ENCODE measurements around the gene MYCL.

Gene MYCL, protein sequence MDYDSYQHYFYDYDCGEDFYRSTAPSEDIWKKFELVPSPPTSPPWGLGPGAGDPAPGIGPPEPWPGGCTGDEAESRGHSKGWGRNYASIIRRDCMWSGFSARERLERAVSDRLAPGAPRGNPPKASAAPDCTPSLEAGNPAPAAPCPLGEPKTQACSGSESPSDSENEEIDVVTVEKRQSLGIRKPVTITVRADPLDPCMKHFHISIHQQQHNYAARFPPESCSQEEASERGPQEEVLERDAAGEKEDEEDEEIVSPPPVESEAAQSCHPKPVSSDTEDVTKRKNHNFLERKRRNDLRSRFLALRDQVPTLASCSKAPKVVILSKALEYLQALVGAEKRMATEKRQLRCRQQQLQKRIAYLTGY

DNA sequence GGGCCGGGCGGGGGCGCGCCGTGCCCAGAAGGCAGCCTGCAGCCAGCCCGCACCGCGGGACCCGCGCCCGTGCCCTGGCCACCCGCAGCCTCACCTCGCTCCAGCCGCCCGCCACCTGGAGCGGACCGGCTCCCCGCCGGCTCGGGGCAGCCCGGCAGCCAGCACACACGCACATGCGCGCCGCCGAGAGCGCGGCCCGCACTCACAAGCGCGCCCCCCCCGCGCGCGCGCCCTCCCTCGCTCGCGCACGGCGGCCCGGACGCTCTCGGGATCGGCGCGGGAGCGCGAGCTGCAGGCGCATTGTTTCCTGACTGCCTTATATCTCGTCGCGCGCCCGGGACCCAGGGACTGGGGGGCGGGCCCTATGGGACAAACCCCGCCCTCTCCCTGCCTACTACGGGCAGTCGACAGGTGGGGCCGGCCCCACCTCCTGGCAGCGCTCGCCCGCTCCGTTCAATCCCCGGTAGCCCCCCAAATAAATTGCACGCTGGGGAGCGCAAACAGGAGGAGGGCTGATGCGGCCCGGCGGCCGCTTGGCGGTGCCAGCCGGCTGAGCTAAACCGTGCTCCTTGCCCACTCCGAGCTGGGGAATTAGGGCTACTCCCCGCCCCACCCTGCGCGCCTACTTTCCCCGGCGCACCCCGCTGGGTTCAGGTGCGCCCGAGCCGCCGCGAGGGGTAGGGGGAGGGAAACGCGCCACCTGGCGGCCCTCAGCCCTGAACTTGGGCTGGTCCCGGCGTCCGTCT, at the start of gene MYCL:
TSS of gene MYCL (minus strand) at position 204 of the 746 bp plus-strand sequence. CDS start 483 bp downstream, outside the sequence.
- DNase-seq: peak; percentile 64

DNA sequence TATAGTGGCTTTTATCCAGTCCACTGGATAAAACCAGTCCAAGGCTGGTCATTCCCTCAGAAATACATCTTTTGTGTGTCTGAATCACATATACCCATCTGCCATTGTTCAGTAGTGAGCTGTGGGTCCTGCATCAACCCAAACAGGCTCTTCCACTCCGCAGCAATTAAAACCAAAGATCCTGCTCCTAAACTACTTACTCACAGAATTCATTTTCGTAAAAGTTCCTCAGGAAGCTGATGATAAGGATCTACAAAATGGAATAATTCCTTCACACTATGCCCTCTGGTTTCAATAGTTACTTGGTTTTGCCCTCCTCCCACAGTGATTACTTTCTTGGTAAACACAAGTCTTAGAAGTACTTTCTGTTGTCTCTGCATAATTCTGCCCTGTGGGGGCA, 48.2 kb upstream of the MYCL start:
- no peak for DNase-seq

DNA sequence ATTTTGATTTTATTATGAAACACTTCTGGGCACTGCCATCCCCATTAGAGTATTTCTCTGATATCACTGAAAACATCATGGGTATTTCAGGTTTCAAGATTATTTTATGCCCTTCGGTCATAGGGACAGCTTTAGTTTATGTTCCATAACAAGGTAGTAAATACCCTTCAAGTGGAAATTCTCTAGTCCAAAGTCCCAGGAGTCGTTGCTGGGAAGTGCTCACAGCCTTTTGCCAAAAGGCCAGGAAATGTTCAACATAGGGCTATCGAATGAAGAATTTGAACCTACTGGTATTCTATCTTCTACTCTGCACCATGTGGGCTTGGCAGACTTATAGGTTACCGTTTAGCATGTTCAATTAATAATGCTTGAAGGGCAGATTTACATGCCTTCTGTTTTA, 45.5 kb upstream of the MYCL start:
- DNase-seq: no peak

DNA sequence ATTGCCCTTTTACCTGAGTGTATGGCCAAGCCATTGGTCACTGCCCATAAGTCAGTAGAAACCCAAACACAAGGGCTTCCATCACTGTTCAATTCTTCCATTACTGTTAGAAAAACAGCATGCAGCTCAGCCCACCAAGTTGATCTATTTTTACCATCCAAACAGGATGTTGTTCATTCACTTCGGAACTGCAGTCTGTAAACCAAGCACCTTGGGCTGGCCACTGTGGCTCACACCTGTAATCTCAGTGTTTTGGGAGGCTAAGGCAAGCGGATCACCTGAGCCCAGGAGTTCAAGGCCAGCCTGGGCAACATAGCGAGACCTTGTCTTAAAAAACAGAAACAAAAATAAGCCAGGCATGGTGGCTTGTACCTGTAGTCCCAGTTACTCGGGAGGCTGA, 44.5 kb upstream of the MYCL start:
- no peak for DNase-seq

DNA sequence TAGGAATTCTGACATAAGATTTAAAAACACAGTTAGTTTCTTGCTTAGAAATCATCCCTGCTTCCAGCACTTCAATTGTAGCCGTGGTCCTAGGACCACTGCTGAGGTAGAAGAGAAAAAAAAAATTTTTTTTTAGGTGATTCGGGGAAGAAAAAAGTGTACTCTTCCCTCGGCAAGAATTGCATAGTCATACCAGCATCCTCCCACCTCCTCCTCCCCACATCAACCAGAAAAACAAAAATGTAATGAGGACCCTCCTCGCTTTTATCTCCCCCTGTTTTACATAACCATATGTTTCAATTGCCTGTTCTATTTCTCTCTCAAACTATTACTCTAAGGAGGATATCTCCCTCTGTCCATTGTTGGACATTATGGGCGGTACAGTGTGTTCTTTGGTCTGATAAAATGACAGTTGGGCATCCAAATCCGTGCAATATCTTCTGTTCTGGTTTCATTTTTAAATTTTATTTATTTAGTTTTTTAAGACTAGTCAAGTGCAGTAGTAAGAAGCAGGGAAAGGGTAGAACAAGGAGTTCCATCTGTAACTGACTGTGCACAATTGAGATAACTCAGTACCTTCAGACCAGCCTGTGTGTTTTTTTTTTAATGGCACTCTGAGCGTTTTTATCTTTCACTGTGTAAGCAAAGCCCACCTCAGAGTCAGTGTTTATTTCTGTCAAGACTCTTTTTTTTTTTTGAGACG, 42.8 kb upstream of the MYCL start:
- DNase-seq: no peak

DNA sequence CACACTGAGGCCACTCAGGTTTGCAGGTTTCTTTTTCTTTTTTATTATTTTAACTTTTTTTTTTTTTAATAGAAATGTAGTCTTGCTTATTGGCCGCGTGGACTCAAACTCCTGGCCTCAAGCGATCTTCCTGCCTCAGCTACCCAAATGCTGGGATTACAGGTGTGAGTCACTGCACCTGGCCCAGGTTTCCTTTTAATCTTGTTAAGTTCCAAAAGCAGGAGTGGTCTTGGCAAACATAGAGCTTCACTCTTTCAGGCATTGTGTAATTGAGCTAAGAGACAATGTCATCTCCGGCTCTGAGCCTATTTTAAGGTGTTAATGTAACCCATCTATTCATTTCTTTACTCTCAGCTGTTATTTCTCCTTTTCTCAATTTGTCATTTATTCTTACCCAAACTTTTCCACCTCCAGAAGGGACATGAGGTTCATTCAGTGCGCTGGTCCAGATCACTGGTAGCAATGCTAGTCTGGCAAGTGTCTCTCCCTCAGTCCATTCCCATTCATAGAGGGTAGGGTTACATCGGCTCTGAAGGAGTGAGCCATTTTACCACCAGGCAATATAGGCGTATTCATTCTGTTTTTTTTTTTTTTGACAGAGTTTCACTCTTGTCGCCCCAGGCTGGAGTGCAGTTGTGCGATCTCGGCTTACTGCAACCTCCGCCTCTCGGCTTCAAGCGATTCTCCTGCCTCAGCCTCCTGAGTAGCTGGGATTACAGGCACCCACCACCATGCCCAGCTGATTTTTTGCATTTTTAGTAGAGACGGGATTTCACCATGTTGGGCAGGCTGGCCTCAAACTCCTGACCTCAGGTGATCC, 42.0 kb upstream of the MYCL start:
- DNase-seq: no peak

DNA sequence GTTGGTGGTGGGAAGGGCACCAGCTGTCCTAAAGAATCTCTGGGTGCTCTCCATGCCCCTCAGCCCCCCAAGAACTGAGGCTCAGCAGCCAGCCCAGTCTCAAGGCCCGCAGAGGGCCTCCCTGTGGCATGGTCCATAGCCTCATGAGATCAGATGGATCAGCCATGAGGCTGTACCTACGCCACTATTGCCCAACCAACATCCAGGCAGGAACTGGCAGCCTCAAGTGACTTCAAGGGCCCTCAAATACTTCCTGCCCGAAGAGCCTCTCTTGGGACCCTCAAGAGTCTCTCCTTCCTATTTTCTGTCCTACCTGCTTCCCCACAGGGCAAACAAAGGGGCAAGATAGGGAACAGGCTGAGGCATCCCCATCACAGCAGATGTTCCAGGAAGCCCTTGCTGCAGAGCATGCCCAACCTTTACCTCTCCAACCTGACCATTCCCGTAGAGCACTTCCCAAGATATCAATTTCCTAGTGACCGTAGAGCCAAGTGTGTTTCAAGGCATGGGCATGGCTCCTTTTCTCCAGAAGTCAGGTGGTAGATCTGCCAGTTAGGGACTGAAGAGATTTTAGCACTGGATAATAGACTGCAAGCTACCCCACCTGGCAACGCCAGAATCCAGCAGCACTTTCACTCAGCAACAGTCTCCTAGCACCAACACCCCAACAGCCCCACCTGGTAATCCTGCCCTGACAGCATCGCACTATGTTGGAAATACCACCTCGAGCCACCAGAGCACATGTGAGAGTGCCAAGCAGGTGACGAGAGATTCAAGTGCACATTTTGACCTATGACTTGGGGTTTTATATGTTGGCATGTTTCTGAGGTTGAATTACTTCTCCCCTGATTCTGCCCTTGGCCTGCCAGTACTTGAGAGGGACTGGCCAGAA, 39.5 kb upstream of the MYCL start:
- DNase-seq: peak; percentile 15

DNA sequence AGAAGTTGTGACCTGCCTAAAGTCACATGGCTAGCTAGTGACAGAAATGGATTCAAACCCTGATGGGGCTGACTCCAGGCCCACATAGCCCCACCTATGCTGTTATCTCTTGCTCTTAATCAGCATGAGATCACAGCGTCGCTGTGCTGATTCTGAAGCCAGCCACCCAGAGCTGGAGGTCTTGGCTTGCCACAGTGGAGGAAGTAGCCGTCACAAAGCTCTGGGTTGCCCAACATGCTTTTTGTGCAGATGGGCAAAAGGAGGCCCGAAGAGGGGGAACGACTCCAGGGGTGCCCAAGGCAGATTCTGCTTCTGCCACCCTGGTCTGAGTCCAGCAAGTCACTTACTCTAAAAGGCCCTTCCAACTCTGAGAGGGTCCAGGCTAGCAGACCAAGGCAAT, 38.5 kb upstream of the MYCL start:
- DNase-seq: peak; percentile 90

DNA sequence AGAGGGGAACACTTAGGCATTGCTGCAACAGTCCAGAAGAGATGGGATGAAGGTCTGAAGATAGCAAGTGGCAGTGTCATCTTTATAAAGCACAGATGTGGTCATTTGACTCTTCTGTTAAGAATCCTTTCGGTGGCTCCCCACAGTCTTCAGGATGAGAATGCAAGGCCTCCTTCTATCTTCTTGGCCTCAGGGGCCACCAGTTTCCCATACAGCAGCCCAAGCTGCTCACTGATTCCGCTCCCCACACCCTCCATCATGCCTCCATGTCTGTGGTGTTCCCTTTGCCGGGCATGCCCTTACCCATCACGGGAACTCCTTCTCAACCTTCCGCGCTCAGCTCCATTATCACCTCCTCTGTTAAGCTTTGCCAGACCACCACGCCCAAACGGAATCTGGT, 37.1 kb upstream of the MYCL start:
- no peak for DNase-seq

DNA sequence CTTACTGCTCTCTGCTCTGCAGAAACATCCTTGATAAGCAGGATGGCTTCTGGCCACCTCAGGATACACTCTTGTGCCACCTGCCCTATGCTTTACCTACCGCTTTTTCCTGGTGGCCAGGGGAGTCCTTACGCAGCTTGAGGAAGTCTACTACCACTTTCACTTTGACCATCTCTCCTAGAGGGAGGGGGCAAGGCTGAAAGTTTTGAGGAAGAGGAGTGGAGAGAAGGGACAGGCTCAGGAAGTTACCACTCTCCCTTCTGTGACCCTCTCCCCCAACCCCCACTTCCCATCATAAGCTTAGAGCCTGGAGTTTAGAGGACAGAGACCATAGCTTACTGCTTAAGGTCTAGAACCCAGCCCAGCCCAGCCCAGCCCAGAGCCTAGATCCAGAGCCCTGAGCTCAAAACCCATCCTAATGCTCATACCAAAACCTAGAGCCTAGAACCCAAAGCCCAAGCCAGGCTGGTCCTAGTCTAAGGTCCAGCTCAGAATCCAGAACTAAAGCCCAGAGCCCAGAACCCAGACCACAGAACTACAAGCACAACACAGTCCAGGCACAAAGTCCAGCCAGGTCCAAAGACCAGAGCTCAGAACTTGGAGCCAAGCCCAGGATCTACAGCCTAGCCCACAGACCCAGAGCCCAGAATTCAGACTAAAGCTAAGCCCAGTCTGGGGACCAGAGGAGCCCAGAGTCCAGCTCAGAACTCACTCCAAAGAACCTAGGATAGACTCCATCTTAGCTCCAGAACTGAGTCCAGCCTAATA, 35.2 kb upstream of the MYCL start:
- DNase-seq: peak; percentile 90

DNA sequence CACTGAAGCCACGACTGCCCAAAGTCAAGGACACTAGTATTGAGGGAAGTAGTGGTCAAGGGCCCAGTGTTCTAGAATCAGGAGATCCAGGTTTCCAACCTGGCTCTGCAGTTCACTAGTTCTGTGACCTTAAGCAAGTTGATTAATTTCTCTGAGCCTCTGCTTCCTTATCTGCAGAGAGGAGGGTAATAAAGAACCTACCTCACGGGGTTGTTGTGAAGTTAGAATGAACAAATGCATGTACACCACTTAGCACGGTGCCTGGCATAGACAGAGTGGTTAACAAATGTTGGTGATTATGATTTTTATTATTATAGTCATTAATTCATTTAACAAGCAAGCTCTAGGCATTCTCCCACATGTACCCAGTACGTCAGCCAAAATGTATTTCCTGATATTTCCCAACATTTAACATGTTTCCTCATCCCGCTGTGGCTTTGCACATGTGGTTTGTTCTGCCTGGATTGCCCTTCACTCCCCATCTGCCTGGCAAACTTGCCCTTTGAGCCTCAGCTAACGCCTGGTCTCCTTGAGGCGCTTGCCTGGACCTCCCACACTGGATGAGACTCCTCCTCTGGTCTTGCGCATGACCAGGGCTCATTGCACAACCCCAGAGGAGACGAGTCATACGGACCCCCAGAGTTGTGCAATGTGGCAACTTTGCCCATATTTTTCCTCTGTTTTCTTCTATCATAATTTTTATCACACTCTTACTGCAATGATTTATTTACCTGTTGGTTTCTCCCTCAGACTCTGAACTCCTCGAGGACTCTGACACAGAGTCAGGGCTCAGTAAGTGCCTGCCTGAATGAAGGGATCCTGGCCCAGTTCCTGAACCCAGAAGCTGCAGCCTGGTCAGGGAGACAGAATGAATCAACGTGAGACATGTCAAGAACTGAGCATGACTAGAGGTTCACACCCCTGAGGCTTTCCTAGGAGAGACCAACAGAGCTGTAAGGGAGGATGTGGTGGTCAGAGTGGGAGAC, 32.5 kb upstream of the MYCL start:
- DNase-seq: peak; percentile 99

DNA sequence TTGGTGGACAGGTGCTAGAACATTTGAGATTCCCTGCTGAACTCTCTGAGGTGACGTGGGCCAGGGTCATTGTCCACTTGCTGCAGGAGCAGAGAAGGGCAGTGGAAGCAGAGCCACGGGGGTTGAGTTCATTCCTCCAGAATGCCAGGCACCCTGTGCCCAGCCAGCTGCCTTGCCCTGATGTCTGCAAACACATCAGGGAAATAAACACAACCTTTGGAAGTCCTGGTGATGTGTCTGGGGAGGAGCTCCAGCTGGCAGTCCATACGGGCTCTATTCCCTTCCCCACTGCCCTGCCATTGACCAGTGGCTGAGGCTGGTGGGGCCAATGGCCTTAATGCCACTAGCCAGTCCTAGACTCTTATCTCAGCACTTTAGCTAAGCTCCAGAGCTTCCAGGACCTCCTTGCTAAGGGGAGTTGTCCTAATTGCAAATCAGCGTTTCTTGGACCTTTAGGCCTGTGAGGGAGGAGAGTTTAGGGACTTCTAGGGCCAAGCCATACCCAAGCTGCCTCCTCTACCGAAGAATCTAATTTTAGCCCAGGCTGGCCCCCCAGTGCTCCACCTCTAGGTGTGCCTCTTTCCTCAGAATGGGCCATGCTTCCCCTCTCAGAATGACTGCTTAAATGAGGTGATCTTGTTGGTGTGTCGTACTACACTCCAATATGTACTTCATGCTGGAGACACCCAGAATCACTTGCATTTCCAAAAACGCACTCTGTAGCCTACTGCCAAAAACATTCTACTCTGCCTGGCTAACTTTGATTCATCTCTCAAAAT, 27.3 kb upstream of the MYCL start:
- DNase-seq: no peak

DNA sequence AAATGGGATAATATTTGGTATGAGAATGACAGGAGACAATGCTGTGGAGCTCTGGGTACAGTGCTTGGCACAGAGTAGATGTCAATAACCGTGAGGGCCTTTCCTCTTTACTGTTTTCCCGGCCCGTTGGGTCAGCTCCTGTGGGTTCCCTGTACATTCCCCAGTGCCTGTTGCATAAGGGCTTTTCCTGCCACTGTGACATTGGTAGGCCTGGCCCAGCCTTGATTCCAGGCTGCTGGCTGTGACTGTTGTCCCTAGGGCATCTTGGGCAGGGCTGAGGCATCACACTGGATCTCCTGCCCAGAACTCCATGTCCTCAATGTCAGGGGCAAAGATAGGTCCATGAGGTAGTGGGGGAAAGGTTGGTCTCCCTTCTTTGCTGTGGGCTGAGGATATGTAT, 25.8 kb upstream of the MYCL start:
- no peak for DNase-seq

DNA sequence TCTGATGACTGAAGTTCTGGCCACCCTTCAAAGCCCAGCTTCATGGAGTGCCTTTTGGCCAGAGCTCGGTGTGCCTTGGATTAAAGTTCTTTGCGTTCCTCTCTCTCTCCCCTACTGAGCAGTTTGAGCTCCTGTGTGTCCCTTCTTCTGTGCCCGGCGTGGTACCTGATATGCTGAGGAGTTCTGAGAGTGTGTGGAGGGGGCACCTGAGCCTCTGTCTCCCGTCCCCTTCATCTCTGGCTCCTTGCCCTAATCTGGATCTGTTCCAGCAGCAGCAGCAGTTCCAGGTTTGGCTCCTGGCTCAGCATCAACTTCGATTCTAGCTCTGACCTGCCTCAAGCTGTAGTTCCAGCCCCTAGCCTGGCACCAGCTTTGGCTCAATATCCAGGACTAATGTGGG, 25.1 kb upstream of the MYCL start:
- no peak for DNase-seq

DNA sequence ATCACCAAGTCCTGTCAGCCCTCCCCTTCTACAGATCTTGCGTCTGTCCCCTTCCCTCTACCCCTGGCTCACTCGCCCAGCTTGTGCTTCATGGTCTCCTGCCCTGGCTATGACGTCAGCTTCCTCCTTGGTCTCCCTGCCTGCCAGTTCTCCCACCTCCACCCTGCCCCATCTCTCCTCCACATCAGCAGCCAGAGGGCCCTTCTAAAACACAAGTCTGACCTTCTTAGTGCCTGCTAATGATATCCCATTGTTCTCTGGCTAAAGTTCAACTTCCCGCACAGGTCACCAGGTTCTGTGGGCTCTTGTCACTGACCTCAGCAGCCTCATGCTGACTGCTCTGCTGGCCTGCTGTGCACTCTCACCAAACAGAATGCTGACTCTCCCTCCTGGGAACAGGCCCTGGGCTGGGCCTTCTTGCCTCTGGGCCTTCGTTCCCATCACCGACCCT, 24.7 kb upstream of the MYCL start:
- DNase-seq: peak; percentile 17

DNA sequence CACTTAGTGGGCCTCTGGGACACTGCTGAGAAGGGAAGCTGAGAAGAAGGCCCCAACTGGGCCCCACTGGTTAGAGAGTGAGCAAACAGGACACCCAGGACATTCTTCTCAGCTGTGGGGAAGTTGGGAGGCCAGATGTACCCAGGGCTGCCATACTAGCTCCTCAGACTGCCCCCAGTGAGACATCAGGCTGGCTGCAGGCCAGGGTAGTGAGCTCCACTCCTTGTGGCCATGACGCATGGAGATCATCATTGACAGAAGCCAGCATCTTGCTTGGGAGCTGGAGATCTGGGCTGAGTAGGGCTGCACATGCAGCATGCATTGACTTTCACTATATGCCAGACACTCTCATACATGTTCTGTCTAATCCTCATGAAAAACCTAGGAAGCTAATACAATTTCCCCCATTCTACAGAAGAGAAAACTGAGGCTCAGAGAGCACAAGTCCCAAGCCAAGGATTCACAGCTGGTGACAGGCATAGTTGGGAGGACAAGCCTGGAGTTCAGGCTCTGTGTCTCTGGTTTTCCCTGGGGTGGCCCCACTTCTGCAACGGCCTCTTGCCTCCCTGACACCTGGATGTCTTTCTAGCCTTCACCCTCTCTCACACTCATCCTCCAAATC, 24.1 kb upstream of the MYCL start:
- peak; percentile 48 for DNase-seq

DNA sequence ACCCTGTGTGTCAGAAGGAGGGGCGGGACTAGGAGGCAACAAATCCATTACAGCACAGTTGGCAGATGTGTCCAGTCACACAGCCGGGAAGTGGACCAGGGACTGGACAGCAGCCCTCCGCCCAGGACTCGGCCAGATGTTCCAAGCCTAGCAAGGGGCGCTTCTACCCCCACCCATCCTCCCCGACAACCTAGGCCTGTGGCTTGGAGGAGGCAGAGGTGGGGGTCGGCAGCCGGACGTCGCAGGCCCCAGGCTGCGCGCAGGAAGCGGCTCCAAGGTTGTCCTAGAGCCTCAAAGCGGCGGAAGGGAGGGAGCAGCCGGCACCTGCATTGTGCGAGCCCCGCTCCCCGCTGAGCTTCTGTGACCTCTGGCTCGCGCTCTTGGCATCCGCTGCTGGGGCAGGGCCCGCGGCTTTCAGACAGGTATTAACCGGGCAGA, 20.6 kb upstream of the MYCL start:
- DNase-seq: no peak

DNA sequence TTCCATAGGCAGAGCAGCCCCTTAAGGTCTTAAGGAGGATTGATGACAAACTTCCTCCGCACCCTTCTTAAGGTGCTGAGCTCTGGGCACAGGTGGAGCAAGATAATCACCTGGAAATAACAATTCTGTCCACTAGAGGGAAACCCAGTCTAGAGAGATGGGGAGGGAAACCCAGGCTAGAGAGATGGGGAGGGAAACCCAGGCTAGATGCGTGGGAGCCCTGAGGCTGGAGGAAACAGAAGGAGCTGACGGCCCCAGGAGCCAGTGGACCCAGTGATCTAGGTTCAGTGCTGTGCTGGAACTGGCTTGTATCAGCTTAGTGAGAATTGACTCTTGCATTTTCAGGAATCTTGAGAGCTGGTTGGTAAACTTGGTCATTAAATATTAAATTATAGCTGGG, 17.8 kb upstream of the MYCL start:
- DNase-seq: peak; percentile 62
